Panc1 (cell line): ENCODE results near the gene PHF8. TPM values are rescaled to one million over a fixed set of nuclear protein-coding genes. Genes with fewer than 3 reads are reported as not detected.

Experiments
- ATAC-seq: fragments of 200-7000 bp; cut with Tn5 transposase; 2 replicates; pipeline ENCODE4 v1.9.1; 2020; ENCODE audit warnings: mild to moderate bottlenecking, moderate library complexity
- BruUV-seq: library from RNA; stranded (reverse); fragments of 400-500 nt; replicated peaks from 2 replicates; lab custom pipeline; 2021; lab: Mats Ljungman, UMichigan
- CTCF ChIA-PET: fragments of 300-600 bp; sonication (Branson Sonifier 250); formaldehyde crosslinking; loops from one replicate; lab custom pipeline; 2022; ENCODE audit warnings: antibody characterized with exemption; lab: Charles Lee
- POLR2A ChIA-PET: fragments of 300-600 bp; sonication (Branson Sonifier 250); formaldehyde crosslinking; loops from one replicate; lab custom pipeline; 2022; ENCODE audit warnings: antibody characterized with exemption; lab: Charles Lee
- DNase-seq: peaks from one replicate; pipeline ENCODE4 v3.0.0-alpha.2; 2010; ENCODE audit warnings: low read depth, low spot score
- H3K27ac ChIP-seq: 2 replicates; pipeline ENCODE4 v1.5.1; 2011; ENCODE audit warnings: mild to moderate bottlenecking, low read length, inconsistent platforms
- H3K27me3 ChIP-seq: fragments of 200-500 bp; sonication (Bioruptor generic); 2 replicates; pipeline ENCODE4 v1.6.0; 2014; ENCODE audit warnings: low read length, inconsistent platforms; ENCODE audit not compliant: control insufficient read depth, insufficient read depth
- H3K36me3 ChIP-seq: fragments of 200-500 bp; sonication (Bioruptor generic); 2 replicates; pipeline ENCODE4 v1.5.1; 2014; ENCODE audit warnings: inconsistent platforms, mild to moderate bottlenecking, low read length, moderate library complexity; ENCODE audit not compliant: control insufficient read depth, insufficient read depth
- H3K4me1 ChIP-seq: 2 replicates; pipeline ENCODE4 v1.5.1; 2011; ENCODE audit warnings: inconsistent platforms, mild to moderate bottlenecking, low read length, moderate library complexity; ENCODE audit not compliant: control insufficient read depth, insufficient read depth
- H3K4me3 ChIP-seq, 2 experiments: 2 replicates each; pipeline ENCODE4 v1.5.1; 2011 to 2012; ENCODE audit warnings: low read depth in 2 of 2, low read length in 2 of 2, mild to moderate bottlenecking in 2 of 2, inconsistent platforms in 1 of 2, moderate library complexity in 1 of 2
- H3K9me3 ChIP-seq: fragments of 200-500 bp; sonication (Bioruptor generic); 2 replicates; pipeline ENCODE4 v1.5.1; 2014; ENCODE audit warnings: low read depth, mild to moderate bottlenecking, inconsistent platforms, low read length, moderate library complexity; ENCODE audit not compliant: control insufficient read depth, insufficient read depth
- POLR2AphosphoS5 ChIP-seq: IDR thresholded peaks from 2 replicates; pipeline ENCODE4 v1.6.1; 2012; ENCODE audit warnings: mild to moderate bottlenecking, low read depth, low read length, moderate library complexity
- SIN3A ChIP-seq: IDR thresholded peaks from 2 replicates; pipeline ENCODE4 v1.6.1; 2012; ENCODE audit warnings: low read depth, mild to moderate bottlenecking, low read length, moderate library complexity, borderline replicate concordance; ENCODE audit not compliant: insufficient read depth
- TCF7L2 ChIP-seq: IDR thresholded peaks from 2 replicates; pipeline ENCODE4 v1.6.1; 2011; ENCODE audit warnings: mild to moderate bottlenecking, low read depth, low read length, inconsistent platforms
- in situ Hi-C: cut with HindIII; loops from 2 replicates; pipeline ENCODE4 v1.10.0; 2016; ENCODE audit warnings: low sequenced_read_pairs, low pct_unique_long_range_greater_than_20kb
- intact Hi-C: fragments of 100-400 bp; cut with micrococcal nuclease; formaldehyde crosslinking; loops from one replicate; pipeline ENCODE4 v1.10.0; 2022; ENCODE audit not compliant: unreplicated experiment
- total RNA-seq: library from RNA; stranded (reverse); gene quantifications from one replicate; pipeline ENCODE4 v1.2.1, GENCODE V29; 2021; ENCODE audit not compliant: unreplicated experiment
- TF ChIP-seq, protein P1 (sequence below), 2 experiments: IDR thresholded peaks; 2 replicates each; pipeline ENCODE4 v1.6.1; 2011 to 2012; ENCODE audit warnings: low read depth in 2 of 2, control low read depth in 1 of 2, low read length in 1 of 2, mild to moderate bottlenecking in 1 of 2, moderate library complexity in 1 of 2; ENCODE audit not compliant: insufficient read depth in 1 of 2
- TF ChIP-seq, protein P2 (sequence below): fragments of 450-650 bp; IDR thresholded peaks from 2 replicates; pipeline ENCODE4 v1.5.1; 2017; ENCODE audit warnings: mild to moderate bottlenecking

Gene PHF8
- total RNA-seq, 1 experiment from 2014 or later = 27.5 TPM

DNA sequence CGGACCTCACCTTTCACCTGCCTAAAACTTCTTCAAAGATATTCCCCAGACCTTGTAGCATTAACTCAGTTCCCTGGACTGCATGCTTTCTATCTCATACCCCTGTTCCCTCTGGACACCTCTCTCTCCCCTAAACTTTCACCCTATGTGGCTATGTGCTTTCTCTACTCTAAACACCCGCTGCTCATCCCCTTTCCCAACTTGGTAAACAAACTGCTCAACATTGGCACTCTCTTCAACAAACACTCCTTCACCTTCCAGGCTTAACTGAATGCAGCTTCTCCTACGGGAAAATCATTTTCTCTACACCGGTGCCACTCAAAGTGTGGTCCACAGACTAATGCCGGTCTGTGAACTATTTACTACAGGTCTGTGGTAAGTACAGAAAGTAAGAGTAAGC is 19.9 kb downstream of the PHF8 start:
- TF ChIP-seq TCF7L2 = no peak
- TF ChIP-seq, protein P1, sequence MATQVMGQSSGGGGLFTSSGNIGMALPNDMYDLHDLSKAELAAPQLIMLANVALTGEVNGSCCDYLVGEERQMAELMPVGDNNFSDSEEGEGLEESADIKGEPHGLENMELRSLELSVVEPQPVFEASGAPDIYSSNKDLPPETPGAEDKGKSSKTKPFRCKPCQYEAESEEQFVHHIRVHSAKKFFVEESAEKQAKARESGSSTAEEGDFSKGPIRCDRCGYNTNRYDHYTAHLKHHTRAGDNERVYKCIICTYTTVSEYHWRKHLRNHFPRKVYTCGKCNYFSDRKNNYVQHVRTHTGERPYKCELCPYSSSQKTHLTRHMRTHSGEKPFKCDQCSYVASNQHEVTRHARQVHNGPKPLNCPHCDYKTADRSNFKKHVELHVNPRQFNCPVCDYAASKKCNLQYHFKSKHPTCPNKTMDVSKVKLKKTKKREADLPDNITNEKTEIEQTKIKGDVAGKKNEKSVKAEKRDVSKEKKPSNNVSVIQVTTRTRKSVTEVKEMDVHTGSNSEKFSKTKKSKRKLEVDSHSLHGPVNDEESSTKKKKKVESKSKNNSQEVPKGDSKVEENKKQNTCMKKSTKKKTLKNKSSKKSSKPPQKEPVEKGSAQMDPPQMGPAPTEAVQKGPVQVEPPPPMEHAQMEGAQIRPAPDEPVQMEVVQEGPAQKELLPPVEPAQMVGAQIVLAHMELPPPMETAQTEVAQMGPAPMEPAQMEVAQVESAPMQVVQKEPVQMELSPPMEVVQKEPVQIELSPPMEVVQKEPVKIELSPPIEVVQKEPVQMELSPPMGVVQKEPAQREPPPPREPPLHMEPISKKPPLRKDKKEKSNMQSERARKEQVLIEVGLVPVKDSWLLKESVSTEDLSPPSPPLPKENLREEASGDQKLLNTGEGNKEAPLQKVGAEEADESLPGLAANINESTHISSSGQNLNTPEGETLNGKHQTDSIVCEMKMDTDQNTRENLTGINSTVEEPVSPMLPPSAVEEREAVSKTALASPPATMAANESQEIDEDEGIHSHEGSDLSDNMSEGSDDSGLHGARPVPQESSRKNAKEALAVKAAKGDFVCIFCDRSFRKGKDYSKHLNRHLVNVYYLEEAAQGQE (IDR thresholded peaks at IDR 0.05; ENCODE audit: insufficient read depth in 1 of 2, low read depth in 2 of 2, low read length in 1 of 2) = no peak
- TF ChIP-seq, protein P2, sequence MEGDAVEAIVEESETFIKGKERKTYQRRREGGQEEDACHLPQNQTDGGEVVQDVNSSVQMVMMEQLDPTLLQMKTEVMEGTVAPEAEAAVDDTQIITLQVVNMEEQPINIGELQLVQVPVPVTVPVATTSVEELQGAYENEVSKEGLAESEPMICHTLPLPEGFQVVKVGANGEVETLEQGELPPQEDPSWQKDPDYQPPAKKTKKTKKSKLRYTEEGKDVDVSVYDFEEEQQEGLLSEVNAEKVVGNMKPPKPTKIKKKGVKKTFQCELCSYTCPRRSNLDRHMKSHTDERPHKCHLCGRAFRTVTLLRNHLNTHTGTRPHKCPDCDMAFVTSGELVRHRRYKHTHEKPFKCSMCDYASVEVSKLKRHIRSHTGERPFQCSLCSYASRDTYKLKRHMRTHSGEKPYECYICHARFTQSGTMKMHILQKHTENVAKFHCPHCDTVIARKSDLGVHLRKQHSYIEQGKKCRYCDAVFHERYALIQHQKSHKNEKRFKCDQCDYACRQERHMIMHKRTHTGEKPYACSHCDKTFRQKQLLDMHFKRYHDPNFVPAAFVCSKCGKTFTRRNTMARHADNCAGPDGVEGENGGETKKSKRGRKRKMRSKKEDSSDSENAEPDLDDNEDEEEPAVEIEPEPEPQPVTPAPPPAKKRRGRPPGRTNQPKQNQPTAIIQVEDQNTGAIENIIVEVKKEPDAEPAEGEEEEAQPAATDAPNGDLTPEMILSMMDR = no peak
- TF ChIP-seq SIN3A = no peak
- no peaks in the 10 kb centered on the region for H3K27me3 ChIP-seq
- H3K36me3 ChIP-seq = no peaks in the 10 kb centered on the region; the same call in 1 of the 2 replicates
- H3K4me3 ChIP-seq = no peak overlapping the region
- DNase-seq (no peak), ATAC-seq (no peak)
- intact Hi-C loops (no loop called here), in situ Hi-C loops (no loop called here)
- CTCF ChIA-PET = no interaction called here
- POLR2A ChIA-PET = interaction anchor here (0.6 kb wide), 1 partner anchor 343 kb away, joined by 8 read pairs; no protein-coding TSS in a partner anchor
- no peaks in the 10 kb centered on the region for H3K4me1 ChIP-seq
- H3K27ac ChIP-seq = no peak overlapping the region
- BruUV-seq = no TSS peak
- H3K9me3 ChIP-seq = no peaks in the 10 kb centered on the region

- intact Hi-C loops (no loop called here), in situ Hi-C loops (no loop called here)
- DNase-seq (no peak), ATAC-seq (no peak)
- H3K36me3 ChIP-seq = no peaks in the 10 kb centered on the region
- no TSS peak for BruUV-seq
- POLR2A ChIA-PET = no interaction called here
- H3K4me3 ChIP-seq = no peak overlapping the region
- no peak overlapping the region for H3K27ac ChIP-seq
- no peaks in the 10 kb centered on the region for H3K27me3 ChIP-seq
- TF ChIP-seq SIN3A (no peak), POLR2AphosphoS5 (no peak), TCF7L2 (no peak)
- TF ChIP-seq, protein P1 (IDR thresholded peaks at IDR 0.05; ENCODE audit: insufficient read depth in 1 of 2, low read depth in 2 of 2, low read length in 1 of 2) = no peak
- TF ChIP-seq, protein P2 = no peak
- CTCF ChIA-PET = no interaction called here
- no peaks in the 10 kb centered on the region for H3K9me3 ChIP-seq
- no peaks in the 10 kb centered on the region for H3K4me1 ChIP-seq
These were observed 31.3 kb downstream of the PHF8 start for GRCh38 chrX:54012830-54013500.
